ENCODE results near the gene TRAT1. TPM values are rescaled to one million over a fixed set of nuclear protein-coding genes. Genes with fewer than 3 reads are reported as not detected.

Gene TRAT1
- total RNA-seq, 2 experiments from 2014 or later = 82.6 to 88.8 TPM

- no peak overlapping the region for H3K4me3 Mint-ChIP-seq
- Histone ChIP-seq H3K27me3 (ENCODE audit: control insufficient read depth in 1 of 2, insufficient read depth in 2 of 2, low read length in 2 of 2) (no peaks in the 10 kb centered on the region), H3K27ac (ENCODE audit: low read depth in 1 of 2, low read length in 2 of 2) (no peak overlapping the region), H3K4me1 (ENCODE audit: insufficient read depth, low read length) (no peaks in the 10 kb centered on the region), H3K4me3 (ENCODE audit: low read length) (no peak overlapping the region), H3K9me3 (ENCODE audit: control insufficient read depth in 1 of 2, insufficient read depth in 1 of 2, low read length in 2 of 2) (no peaks in the 10 kb centered on the region), H3K36me3 (ENCODE audit: insufficient read depth, low read length) (no peaks in the 10 kb centered on the region)
- no peaks in the 10 kb centered on the region for H3K9me3 Mint-ChIP-seq
- H3K27me3 Mint-ChIP-seq = no peaks in the 10 kb centered on the region
- intact Hi-C loops (cut with DNase I, micrococcal nuclease) = no loop called here
- peaks cover 12% of the 10 kb centered on the region for H3K4me1 Mint-ChIP-seq (ENCODE audit: low read depth)
- DNase-seq = no peak
- ATAC-seq (ENCODE audit: poor library complexity) = no peak
- no peak for TF ChIP-seq CTCF (IDR thresholded peaks at IDR 0.05)
- CTCF ChIA-PET = no interaction called here
- POLR2A ChIA-PET = no interaction called here
- no peaks in the 10 kb centered on the region for H3K36me3 Mint-ChIP-seq (ENCODE audit: low read depth)
- no peak overlapping the region for H3K27ac Mint-ChIP-seq
These were observed 60.2 kb downstream of the TRAT1 start for GRCh38 chr3:108882762-108883161.

GRCh38 chr3:108883373-108883772 lies 60.8 kb downstream of the TRAT1 start:
- no peak overlapping the region for H3K4me3 ChIP-seq (ENCODE audit: low read length)
- no peaks in the 10 kb centered on the region for H3K36me3 ChIP-seq (ENCODE audit: insufficient read depth, low read length)
- H3K27me3 ChIP-seq (ENCODE audit: control insufficient read depth in 1 of 2, insufficient read depth in 2 of 2, low read length in 2 of 2) = no peaks in the 10 kb centered on the region
- peaks cover 12% of the 10 kb centered on the region for H3K4me1 Mint-ChIP-seq (ENCODE audit: low read depth)
- H3K27ac Mint-ChIP-seq = no peak overlapping the region
- H3K36me3 Mint-ChIP-seq (ENCODE audit: low read depth) = no peaks in the 10 kb centered on the region
- POLR2A ChIA-PET = no interaction called here
- CTCF ChIA-PET = no interaction called here
- no peaks in the 10 kb centered on the region for H3K4me1 ChIP-seq (ENCODE audit: insufficient read depth, low read length)
- no peak for DNase-seq
- no peaks in the 10 kb centered on the region for H3K27me3 Mint-ChIP-seq
- no peaks in the 10 kb centered on the region for H3K9me3 Mint-ChIP-seq
- ATAC-seq (ENCODE audit: poor library complexity) = no peak
- no peak for TF ChIP-seq CTCF (IDR thresholded peaks at IDR 0.05)
- no peak overlapping the region for H3K27ac ChIP-seq (ENCODE audit: low read depth in 1 of 2, low read length in 2 of 2)
- H3K4me3 Mint-ChIP-seq = no peak overlapping the region
- intact Hi-C loops (cut with DNase I, micrococcal nuclease) = no loop called here
- no peaks in the 10 kb centered on the region for H3K9me3 ChIP-seq (ENCODE audit: control insufficient read depth in 1 of 2, insufficient read depth in 1 of 2, low read length in 2 of 2)

GRCh38 chr3:108887121-108887520 lies 64.5 kb downstream of the TRAT1 start:
- Histone ChIP-seq H3K4me1 (ENCODE audit: insufficient read depth, low read length) (no peaks in the 10 kb centered on the region), H3K36me3 (ENCODE audit: insufficient read depth, low read length) (no peaks in the 10 kb centered on the region), H3K27me3 (ENCODE audit: control insufficient read depth in 1 of 2, insufficient read depth in 2 of 2, low read length in 2 of 2) (no peaks in the 10 kb centered on the region), H3K4me3 (ENCODE audit: low read length) (no peak overlapping the region), H3K9me3 (ENCODE audit: control insufficient read depth in 1 of 2, insufficient read depth in 1 of 2, low read length in 2 of 2) (no peaks in the 10 kb centered on the region), H3K27ac (ENCODE audit: low read depth in 1 of 2, low read length in 2 of 2) (no peak overlapping the region)
- Mint-ChIP-seq H3K36me3 (ENCODE audit: low read depth) (no peaks in the 10 kb centered on the region), H3K27me3 (no peaks in the 10 kb centered on the region), H3K9me3 (no peaks in the 10 kb centered on the region), H3K4me3 (no peak overlapping the region), H3K27ac (no peak overlapping the region), H3K4me1 (ENCODE audit: low read depth) (peaks cover 12% of the 10 kb centered on the region)
- intact Hi-C loops (cut with DNase I, micrococcal nuclease) = no loop called here
- POLR2A ChIA-PET = no interaction called here
- DNase-seq (no peak), ATAC-seq (ENCODE audit: poor library complexity) (no peak)
- CTCF ChIA-PET = no interaction called here
- TF ChIP-seq CTCF (IDR thresholded peaks at IDR 0.05) = no peak

Data from CD4-positive, alpha-beta T cell (primary cell).